ENCODE results near the gene DHCR7. TPM values are rescaled to one million over a fixed set of nuclear protein-coding genes. Genes with fewer than 3 reads are reported as not detected.

Gene DHCR7
- total RNA-seq, 2 donors from 2014 or later, result 87.7 to 130 TPM

GRCh38 chr11:71452199-71453036 is 4.2 kb upstream of the DHCR7 start:
- TF ChIP-seq CTCF (conservative IDR thresholded peaks at IDR 0.05), result no peak
- 28 to 48% methylated on average over 27 to 40 of the region's 40 CpGs for WGBS, 2 experiments (ENCODE audit: insufficient coverage in 1 of 2, insufficient read length in 1 of 2)
- Histone ChIP-seq H3K27me3 (ENCODE audit: control insufficient read depth, insufficient read depth, low read length, poor library complexity, severe bottlenecking) (no peaks in the 10 kb centered on the region), H3K36me3 (ENCODE audit: control insufficient read depth, insufficient read depth, low read length) (peaks cover 26% of the 10 kb centered on the region), H3K4me1 (ENCODE audit: control insufficient read depth, insufficient read depth, low read length) (peaks cover 2% of the 10 kb centered on the region), H3K9ac (ENCODE audit: extremely low read depth, low read length, poor library complexity, severe bottlenecking) (no peak overlapping the region), H3K27ac (ENCODE audit: low read depth, low read length) (no peak overlapping the region), H3K4me3 (ENCODE audit: low read length) (peak overlapping the region; percentile 88), H3K9me3 (ENCODE audit: control insufficient read depth, low read length) (no peaks in the 10 kb centered on the region)
- Mint-ChIP-seq H3K4me1 (peaks cover 35% of the 10 kb centered on the region), H3K36me3 (ENCODE audit: low read depth) (peaks cover 25% of the 10 kb centered on the region), H3K4me3 (peak overlapping the region; percentile 75), H3K9me3 (no peaks in the 10 kb centered on the region), H3K27ac (peak overlapping the region; percentile 87), H3K27me3 (ENCODE audit: insufficient read depth) (no peaks in the 10 kb centered on the region)
- no peak for DNase-seq

- peaks cover 22% of the 10 kb centered on the region for H3K36me3 ChIP-seq (ENCODE audit: control insufficient read depth, insufficient read depth, low read length)
- WGBS, 2 experiments (ENCODE audit: insufficient coverage in 1 of 2, insufficient read length in 1 of 2), result 69 to 95% methylated on average over 4 to 9 of the region's 9 CpGs
- H3K27me3 Mint-ChIP-seq (ENCODE audit: insufficient read depth), result no peaks in the 10 kb centered on the region
- TF ChIP-seq CTCF (conservative IDR thresholded peaks at IDR 0.05), result no peak
- peak overlapping the region; percentile 88 for H3K4me3 ChIP-seq (ENCODE audit: low read length)
- peaks cover 3% of the 10 kb centered on the region for H3K9me3 ChIP-seq (ENCODE audit: control insufficient read depth, low read length)
- peak overlapping the region; percentile 1 for H3K27ac Mint-ChIP-seq
- H3K9ac ChIP-seq (ENCODE audit: extremely low read depth, low read length, poor library complexity, severe bottlenecking), result no peak overlapping the region
- DNase-seq, result peak; percentile 87
- H3K27me3 ChIP-seq (ENCODE audit: control insufficient read depth, insufficient read depth, low read length, poor library complexity, severe bottlenecking), result no peaks in the 10 kb centered on the region
- peak overlapping the region; percentile 75 for H3K4me3 Mint-ChIP-seq
- H3K36me3 Mint-ChIP-seq (ENCODE audit: low read depth), result peaks cover 22% of the 10 kb centered on the region
- H3K27ac ChIP-seq (ENCODE audit: low read depth, low read length), result no peak overlapping the region
- H3K9me3 Mint-ChIP-seq, result no peaks in the 10 kb centered on the region
- peaks cover 2% of the 10 kb centered on the region for H3K4me1 ChIP-seq (ENCODE audit: control insufficient read depth, insufficient read depth, low read length)
- peaks cover 41% of the 10 kb centered on the region for H3K4me1 Mint-ChIP-seq
Observed at GRCh38 chr11:71451596-71452198, 3.5 kb upstream of the DHCR7 start.

- WGBS, 2 experiments (ENCODE audit: insufficient coverage in 1 of 2, insufficient read length in 1 of 2), result 86 to 95% methylated on average over 2 of the region's 3 CpGs
- Histone ChIP-seq H3K9me3 (ENCODE audit: control insufficient read depth, low read length) (peaks cover 10% of the 10 kb centered on the region), H3K9ac (ENCODE audit: extremely low read depth, low read length, poor library complexity, severe bottlenecking) (no peak overlapping the region), H3K27ac (ENCODE audit: low read depth, low read length) (no peak overlapping the region), H3K4me3 (ENCODE audit: low read length) (no peak overlapping the region), H3K27me3 (ENCODE audit: control insufficient read depth, insufficient read depth, low read length, poor library complexity, severe bottlenecking) (no peaks in the 10 kb centered on the region), H3K36me3 (ENCODE audit: control insufficient read depth, insufficient read depth, low read length) (peaks cover 22% of the 10 kb centered on the region), H3K4me1 (ENCODE audit: control insufficient read depth, insufficient read depth, low read length) (peaks cover 2% of the 10 kb centered on the region)
- no peak overlapping the region for H3K27ac Mint-ChIP-seq
- peaks cover 22% of the 10 kb centered on the region for H3K36me3 Mint-ChIP-seq (ENCODE audit: low read depth)
- no peak overlapping the region for H3K4me3 Mint-ChIP-seq
- peaks cover 42% of the 10 kb centered on the region for H3K4me1 Mint-ChIP-seq
- no peaks in the 10 kb centered on the region for H3K27me3 Mint-ChIP-seq (ENCODE audit: insufficient read depth)
- peaks cover 4% of the 10 kb centered on the region for H3K9me3 Mint-ChIP-seq
- TF ChIP-seq CTCF (conservative IDR thresholded peaks at IDR 0.05), result no peak
- no peak for DNase-seq
Observed at GRCh38 chr11:71450939-71451338, 2.7 kb upstream of the DHCR7 start.
